PC-9 (cell line): ENCODE data around the gene ARL5B.

Experiments used
- CTCF ChIP-seq: fragments of 200-600 bp; sonication (generic); conservative IDR thresholded peaks from 2 replicates; pipeline ENCODE4 v1.6.1; 2017; ENCODE audit warnings: mixed run types, antibody characterized with exemption, mild to moderate bottlenecking, moderate library complexity
- EZH2 ChIP-seq: fragments of 200-600 bp; sonication (generic); IDR thresholded peaks from 2 replicates; pipeline ENCODE4 v1.8.0; 2017; ENCODE audit warnings: antibody characterized with exemption, low read depth

GRCh38 chr10:18685555-18685954 lies 26.3 kb downstream of the ARL5B start:
- TF ChIP-seq CTCF (no peak), EZH2 (no peak)
